ENCODE measurements around the gene ZNF362.
A peak's percentile ranks its signal among the peaks of the same experiment; 100 is the strongest.

The ZNF362 gene

DNA sequence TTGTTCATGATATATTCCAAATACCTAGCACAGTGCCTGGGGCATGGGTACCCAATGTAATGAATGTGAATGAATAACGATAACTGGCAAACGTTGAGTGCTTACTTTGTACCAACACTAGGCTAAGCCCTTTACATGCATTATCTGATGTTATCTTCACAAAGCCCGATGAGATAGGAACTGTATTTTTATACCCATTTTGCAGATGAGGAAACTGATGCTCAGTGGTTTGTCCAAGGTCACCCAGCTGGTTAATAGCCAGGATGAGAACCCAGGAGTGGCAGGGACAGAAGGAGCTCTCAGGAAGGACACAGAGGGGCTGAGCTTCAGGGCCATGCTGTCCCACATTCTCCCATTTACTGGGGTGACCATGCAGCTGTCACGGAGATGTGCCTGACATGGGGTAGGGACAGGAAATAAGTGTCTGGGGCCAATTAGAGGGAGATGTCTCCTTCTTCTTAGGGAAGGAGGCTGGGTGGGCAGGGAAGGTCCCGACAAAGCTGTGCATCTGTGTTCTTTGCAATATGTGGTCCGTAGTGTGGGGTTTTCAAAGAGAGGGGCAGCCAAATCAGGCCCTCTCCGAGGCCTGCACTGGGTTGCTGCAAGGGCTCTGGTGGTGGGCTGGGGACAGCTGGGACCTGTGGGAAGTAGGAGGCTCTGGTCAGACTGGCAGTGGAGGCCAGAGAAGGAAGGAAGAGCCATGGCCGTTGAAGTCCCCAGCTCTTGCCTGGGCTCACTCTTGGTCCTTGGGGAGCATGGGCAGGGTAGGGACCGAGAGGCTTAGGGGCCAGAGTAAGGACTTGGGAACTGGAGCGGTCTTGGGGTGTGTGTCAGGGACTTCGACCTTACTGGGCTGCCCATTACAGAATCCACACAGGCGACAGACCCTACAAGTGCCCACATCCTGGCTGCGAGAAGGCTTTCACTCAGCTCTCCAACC, 38.0 kb downstream of the ZNF362 start:
- Histone ChIP-seq H3K27ac (no peak overlapping the region), H2AFZ (ENCODE audit: low read depth) (no peak overlapping the region), H3K4me3 (IDR thresholded peaks at IDR 0.05; ENCODE audit: insufficient read depth, low read depth, low read length) (no peak overlapping the region), H4K20me1 (ENCODE audit: insufficient read depth) (no peaks in the 10 kb centered on the region), H3K27me3 (ENCODE audit: insufficient read depth, low read depth) (no peaks in the 10 kb centered on the region), H3K4me2 (no peak overlapping the region), H3K79me2 (ENCODE audit: insufficient read depth, low read depth) (no peaks in the 10 kb centered on the region), H3K4me1 (ENCODE audit: low read depth, poor library complexity, severe bottlenecking) (peaks cover 3% of the 10 kb centered on the region), H3K36me3 (ENCODE audit: insufficient read depth) (no peaks in the 10 kb centered on the region), H3K9ac (no peak overlapping the region)
- TF ChIP-seq, protein P1, sequence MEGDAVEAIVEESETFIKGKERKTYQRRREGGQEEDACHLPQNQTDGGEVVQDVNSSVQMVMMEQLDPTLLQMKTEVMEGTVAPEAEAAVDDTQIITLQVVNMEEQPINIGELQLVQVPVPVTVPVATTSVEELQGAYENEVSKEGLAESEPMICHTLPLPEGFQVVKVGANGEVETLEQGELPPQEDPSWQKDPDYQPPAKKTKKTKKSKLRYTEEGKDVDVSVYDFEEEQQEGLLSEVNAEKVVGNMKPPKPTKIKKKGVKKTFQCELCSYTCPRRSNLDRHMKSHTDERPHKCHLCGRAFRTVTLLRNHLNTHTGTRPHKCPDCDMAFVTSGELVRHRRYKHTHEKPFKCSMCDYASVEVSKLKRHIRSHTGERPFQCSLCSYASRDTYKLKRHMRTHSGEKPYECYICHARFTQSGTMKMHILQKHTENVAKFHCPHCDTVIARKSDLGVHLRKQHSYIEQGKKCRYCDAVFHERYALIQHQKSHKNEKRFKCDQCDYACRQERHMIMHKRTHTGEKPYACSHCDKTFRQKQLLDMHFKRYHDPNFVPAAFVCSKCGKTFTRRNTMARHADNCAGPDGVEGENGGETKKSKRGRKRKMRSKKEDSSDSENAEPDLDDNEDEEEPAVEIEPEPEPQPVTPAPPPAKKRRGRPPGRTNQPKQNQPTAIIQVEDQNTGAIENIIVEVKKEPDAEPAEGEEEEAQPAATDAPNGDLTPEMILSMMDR (conservative IDR thresholded peaks at IDR 0.05; ENCODE audit: low read depth, low read length): no peak

DNA sequence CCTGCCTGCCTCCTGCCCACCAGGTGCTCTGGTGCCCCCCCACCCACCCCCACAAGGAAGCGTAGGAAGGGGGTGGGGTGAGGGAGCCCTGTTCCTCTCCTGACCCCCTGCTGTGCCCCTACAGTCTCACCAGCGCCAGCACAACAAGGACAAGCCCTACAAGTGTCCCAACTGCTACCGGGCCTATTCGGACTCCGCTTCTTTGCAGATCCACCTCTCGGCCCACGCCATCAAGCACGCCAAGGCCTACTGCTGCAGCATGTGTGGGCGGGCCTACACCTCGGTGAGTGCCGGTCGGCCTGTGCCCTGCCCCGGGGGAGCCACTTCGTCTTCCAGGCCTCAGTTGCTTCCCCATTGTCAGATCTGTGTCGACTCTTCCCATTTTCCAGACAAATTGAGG, 38.7 kb downstream of the ZNF362 start:
- no peaks in the 10 kb centered on the region for H3K27me3 ChIP-seq (ENCODE audit: insufficient read depth, low read depth)
- no peak overlapping the region for H3K4me3 ChIP-seq (IDR thresholded peaks at IDR 0.05; ENCODE audit: insufficient read depth, low read depth, low read length)
- H3K9ac ChIP-seq: no peak overlapping the region
- H3K79me2 ChIP-seq (ENCODE audit: insufficient read depth, low read depth): no peaks in the 10 kb centered on the region
- no peaks in the 10 kb centered on the region for H4K20me1 ChIP-seq (ENCODE audit: insufficient read depth)
- no peak overlapping the region for H3K4me2 ChIP-seq
- peak overlapping the region; percentile 23; the same call in 1 of the 2 replicates for H2AFZ ChIP-seq (ENCODE audit: low read depth)
- no peaks in the 10 kb centered on the region for H3K36me3 ChIP-seq (ENCODE audit: insufficient read depth)
- H3K27ac ChIP-seq: no peak overlapping the region
- H3K4me1 ChIP-seq (ENCODE audit: low read depth, poor library complexity, severe bottlenecking): peaks cover 3% of the 10 kb centered on the region
- TF ChIP-seq, protein P1 (conservative IDR thresholded peaks at IDR 0.05; ENCODE audit: low read depth, low read length): no peak

DNA sequence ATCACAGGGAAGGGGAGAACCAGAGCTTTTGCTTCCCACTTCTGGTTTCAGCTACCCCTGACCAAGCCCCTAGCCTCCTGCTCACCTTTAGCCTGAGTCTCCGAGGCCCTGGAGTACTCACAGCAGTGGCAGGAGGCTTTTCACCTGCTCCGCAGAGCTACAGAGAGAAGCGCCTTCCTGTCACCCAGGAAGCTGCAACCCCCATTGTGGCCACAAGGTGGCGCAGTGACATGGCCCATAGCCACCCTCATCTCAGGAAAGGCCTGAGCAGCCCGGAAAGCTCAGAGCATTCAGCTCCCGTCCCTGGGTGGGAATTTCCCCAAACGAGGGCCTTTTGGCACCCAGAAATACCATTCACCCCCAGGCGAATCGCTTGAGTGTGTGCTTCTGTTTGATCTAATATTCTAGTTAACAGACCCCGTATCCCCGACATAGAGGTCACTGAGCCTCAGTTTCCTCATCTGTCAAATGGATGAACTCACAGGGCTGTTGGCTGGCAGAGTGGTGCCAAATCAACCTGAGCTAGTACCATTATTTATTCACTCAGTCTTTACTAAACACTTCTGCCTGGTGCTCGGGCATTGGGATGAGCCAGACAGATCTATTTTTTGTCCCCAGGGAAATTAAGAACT, 39.3 kb downstream of the ZNF362 start:
- TF ChIP-seq, protein P1 (conservative IDR thresholded peaks at IDR 0.05; ENCODE audit: low read depth, low read length): peak; percentile 92
- Histone ChIP-seq H3K9ac (no peak overlapping the region), H3K4me1 (ENCODE audit: low read depth, poor library complexity, severe bottlenecking) (peaks cover 3% of the 10 kb centered on the region), H3K79me2 (ENCODE audit: insufficient read depth, low read depth) (no peaks in the 10 kb centered on the region), H3K27ac (no peak overlapping the region), H3K4me2 (no peak overlapping the region), H3K4me3 (IDR thresholded peaks at IDR 0.05; ENCODE audit: insufficient read depth, low read depth, low read length) (no peak overlapping the region), H3K27me3 (ENCODE audit: insufficient read depth, low read depth) (no peaks in the 10 kb centered on the region), H3K36me3 (ENCODE audit: insufficient read depth) (no peaks in the 10 kb centered on the region), H4K20me1 (ENCODE audit: insufficient read depth) (no peaks in the 10 kb centered on the region), H2AFZ (ENCODE audit: low read depth) (peak overlapping the region; percentile 23; the same call in 1 of the 2 replicates)

DNA sequence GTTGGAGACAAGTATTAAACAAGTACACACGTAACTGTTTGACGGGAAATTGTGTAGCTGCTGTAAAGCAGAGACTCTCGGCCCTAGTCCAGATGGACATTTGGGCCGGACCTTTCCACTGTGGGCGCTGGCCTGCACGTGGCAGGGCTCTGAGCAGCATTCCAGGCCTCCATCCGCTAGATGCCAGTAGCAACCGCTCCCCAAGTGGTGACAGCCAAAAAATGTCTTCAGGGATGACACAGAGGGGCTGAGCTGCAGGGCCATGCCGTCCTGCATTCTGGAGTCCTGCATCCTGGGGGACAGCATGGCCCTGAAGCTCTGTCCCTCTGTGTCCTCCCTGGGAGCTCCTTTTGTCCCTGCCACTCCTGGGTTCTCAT, 39.8 kb downstream of the ZNF362 start:
- Histone ChIP-seq H3K4me3 (IDR thresholded peaks at IDR 0.05; ENCODE audit: insufficient read depth, low read depth, low read length) (no peak overlapping the region), H3K27me3 (ENCODE audit: insufficient read depth, low read depth) (no peaks in the 10 kb centered on the region), H3K4me2 (no peak overlapping the region), H3K27ac (no peak overlapping the region), H3K79me2 (ENCODE audit: insufficient read depth, low read depth) (no peaks in the 10 kb centered on the region), H4K20me1 (ENCODE audit: insufficient read depth) (no peaks in the 10 kb centered on the region), H3K36me3 (ENCODE audit: insufficient read depth) (no peaks in the 10 kb centered on the region), H2AFZ (ENCODE audit: low read depth) (no peak overlapping the region; the same call in 1 of the 2 replicates), H3K9ac (no peak overlapping the region), H3K4me1 (ENCODE audit: low read depth, poor library complexity, severe bottlenecking) (peaks cover 3% of the 10 kb centered on the region)
- TF ChIP-seq, protein P1 (conservative IDR thresholded peaks at IDR 0.05; ENCODE audit: low read depth, low read length): no peak

Measured in KMS-11 (cell line).